H1 (cell line): Measurements from ENCODE around the gene CDC45. TPM values are rescaled to one million over a fixed set of nuclear protein-coding genes. Genes with fewer than 3 reads are reported as not detected.

Experiments
- CTCF ChIA-PET: fragments of 300-600 bp; sonication (Branson Sonifier 250); formaldehyde crosslinking; loops from one replicate; lab custom pipeline; 2021; ENCODE audit not compliant: partially characterized antibody; lab: Charles Lee
- POLR2A ChIA-PET: fragments of 300-600 bp; sonication (Branson Sonifier 250); formaldehyde crosslinking; loops from one replicate; lab custom pipeline; 2021; ENCODE audit warnings: inconsistent platforms; ENCODE audit not compliant: partially characterized antibody; lab: Charles Lee
- DNase-seq, 2 experiments: peaks; one replicate each; pipeline versions ENCODE4 v3.0.0 to v3.0.0-alpha.2; 2010 to 2022; ENCODE audit warnings: low spot score in 2 of 2, low read depth in 1 of 2, mixed read lengths in 1 of 2
- FAIRE-seq: peaks from 2 replicates; lab custom pipeline; 2011; peaks lifted over from hg19 to GRCh38; lab: Jason Lieb, UNC
- H2AFZ ChIP-seq: 2 replicates; pipeline ENCODE4 v1.8.1; 2012; ENCODE audit warnings: low read length, inconsistent platforms
- H2AK5ac ChIP-seq: 2 replicates; pipeline ENCODE4 v1.6.1; 2013; ENCODE audit warnings: low read depth, low read length
- H2BK120ac ChIP-seq: replicated peaks from 2 replicates; pipeline ENCODE3; 2013; ENCODE audit warnings: low read depth, low read length, inconsistent platforms
- H2BK12ac ChIP-seq: 2 replicates; pipeline ENCODE4 v1.6.1; 2013; ENCODE audit warnings: low read depth, low read length
- H2BK15ac ChIP-seq: 2 replicates; pipeline ENCODE4 v1.6.1; 2013; ENCODE audit warnings: low read length
- H2BK20ac ChIP-seq: 2 replicates; pipeline ENCODE4 v1.6.1; 2013; ENCODE audit warnings: low read length
- H2BK5ac ChIP-seq: 2 replicates; pipeline ENCODE4 v1.6.1; 2013; ENCODE audit warnings: low read depth, low read length
- H3K14ac ChIP-seq: 2 replicates; pipeline ENCODE4 v1.6.1; 2013; ENCODE audit warnings: inconsistent platforms; ENCODE audit not compliant: insufficient read length
- H3K18ac ChIP-seq: 2 replicates; pipeline ENCODE4 v1.6.1; 2013; ENCODE audit warnings: low read length; ENCODE audit errors: extremely low read depth
- H3K23ac ChIP-seq: 2 replicates; pipeline ENCODE4 v1.6.1; 2013; ENCODE audit warnings: inconsistent platforms; ENCODE audit not compliant: insufficient read length
- H3K23me2 ChIP-seq: 2 replicates; pipeline ENCODE4 v1.6.1; 2013; ENCODE audit warnings: low read depth, low read length
- H3K27ac ChIP-seq: 2 replicates; pipeline ENCODE4 v1.6.1; 2011; ENCODE audit warnings: low read depth, low read length, inconsistent platforms
- H3K27me3 ChIP-seq, 4 experiments: replicated peaks in 1 of 4; 1 replicate in 1 of 4; 2 replicates in 3 of 4; pipeline versions ENCODE4 v1.6.1 to v1.8.1; 2011 to 2013; ENCODE audit warnings: low read length in 3 of 4, mild to moderate bottlenecking in 3 of 4, inconsistent platforms in 2 of 4, mixed read lengths in 2 of 4, moderate library complexity in 1 of 4; ENCODE audit not compliant: control insufficient read depth in 3 of 4, insufficient read depth in 3 of 4; ENCODE audit errors: extremely low read depth in 1 of 4
- H3K36me3 ChIP-seq, 4 experiments: 2 replicates each; pipeline versions ENCODE4 v1.6.1 to v1.8.1; 2011 to 2013; ENCODE audit warnings: mild to moderate bottlenecking in 4 of 4, low read length in 3 of 4, moderate library complexity in 2 of 4, control low read depth in 1 of 4, inconsistent platforms in 1 of 4; ENCODE audit not compliant: insufficient read depth in 4 of 4, control insufficient read depth in 2 of 4
- H3K4ac ChIP-seq: replicated peaks from 2 replicates; pipeline ENCODE3; 2013; ENCODE audit warnings: low read length, low read depth, mixed read lengths, inconsistent platforms; ENCODE audit not compliant: insufficient read length
- H3K4me1 ChIP-seq, 4 experiments: replicated peaks in 1 of 4; 1 replicate in 1 of 4; 2 replicates in 3 of 4; pipeline versions ENCODE4 v1.6.1 to v1.8.1; 2011 to 2013; ENCODE audit warnings: low read length in 3 of 4, inconsistent platforms in 2 of 4, mixed read lengths in 1 of 4; ENCODE audit not compliant: insufficient read depth in 4 of 4, control insufficient read depth in 3 of 4
- H3K4me2 ChIP-seq, 2 experiments: 2 replicates each; pipeline versions ENCODE4 v1.6.1 to v1.8.1; 2011 to 2013; ENCODE audit warnings: low read depth in 2 of 2, low read length in 2 of 2, control low read depth in 1 of 2, inconsistent platforms in 1 of 2, mild to moderate bottlenecking in 1 of 2; ENCODE audit not compliant: insufficient read depth in 1 of 2
- H3K4me3 ChIP-seq, 4 experiments: fragments of 200-600, 300-600 bp in 1 of 4; sonication (generic), shearing (Covaris generic), sonication (Bioruptor Twin) in 1 of 4; 2 replicates each; pipeline versions ENCODE4 v1.5.1 to v1.8.1; 2011 to 2016; ENCODE audit warnings: low read length in 4 of 4, low read depth in 3 of 4, control low read depth in 2 of 4, inconsistent platforms in 2 of 4, mild to moderate bottlenecking in 2 of 4, mixed read lengths in 1 of 4, moderate library complexity in 1 of 4; ENCODE audit not compliant: insufficient read depth in 2 of 4; ENCODE audit errors: extremely low read depth in 1 of 4
- H3K56ac ChIP-seq: replicated peaks from 2 replicates; pipeline ENCODE3; 2013; ENCODE audit warnings: low read depth, mild to moderate bottlenecking, mixed read lengths, low read length, inconsistent platforms; ENCODE audit not compliant: insufficient read length
- H3K79me1 ChIP-seq: 2 replicates; pipeline ENCODE4 v1.6.1; 2013; ENCODE audit warnings: low read depth, low read length, control low read depth
- H3K79me2 ChIP-seq, 2 experiments: 2 replicates each; pipeline versions ENCODE4 v1.6.1 to v1.8.1; 2012 to 2013; ENCODE audit warnings: low read length in 2 of 2, mild to moderate bottlenecking in 2 of 2, inconsistent platforms in 1 of 2; ENCODE audit not compliant: insufficient read depth in 2 of 2, control insufficient read depth in 1 of 2
- H3K9ac ChIP-seq, 4 experiments: replicated peaks in 1 of 4; 1 replicate in 1 of 4; 2 replicates in 3 of 4; pipeline versions ENCODE4 v1.6.1 to v1.8.1; 2011 to 2013; ENCODE audit warnings: low read depth in 3 of 4, low read length in 3 of 4, control low read depth in 2 of 4, mild to moderate bottlenecking in 2 of 4, moderate library complexity in 2 of 4, inconsistent platforms in 1 of 4; ENCODE audit errors: extremely low read depth in 1 of 4
- H3K9me3 ChIP-seq, 2 experiments: 2 replicates each; pipeline versions ENCODE4 v1.6.1 to v1.8.1; 2012 to 2013; ENCODE audit warnings: mild to moderate bottlenecking in 2 of 2, moderate library complexity in 2 of 2, control low read depth in 1 of 2, inconsistent platforms in 1 of 2, low read depth in 1 of 2, low read length in 1 of 2, mixed read lengths in 1 of 2; ENCODE audit not compliant: insufficient read depth in 2 of 2
- H4K20me1 ChIP-seq, 2 experiments: replicated peaks in 1 of 2; 2 replicates each; pipeline versions ENCODE3 to v1.8.1; 2011 to 2013; ENCODE audit warnings: inconsistent platforms in 2 of 2, low read length in 2 of 2, mild to moderate bottlenecking in 1 of 2; ENCODE audit not compliant: insufficient read depth in 2 of 2, control insufficient read depth in 1 of 2
- H4K5ac ChIP-seq: 2 replicates; pipeline ENCODE4 v1.6.1; 2013; ENCODE audit warnings: low read length, low read depth, mixed read lengths, inconsistent platforms; ENCODE audit not compliant: insufficient read length
- H4K8ac ChIP-seq: 2 replicates; pipeline ENCODE4 v1.8.0; 2013; ENCODE audit warnings: mild to moderate bottlenecking, moderate library complexity, low read length, inconsistent platforms; ENCODE audit not compliant: insufficient read depth; ENCODE audit errors: extremely low read depth
- H4K91ac ChIP-seq: replicated peaks from 2 replicates; pipeline ENCODE3; 2013; ENCODE audit warnings: low read length, mixed read lengths, inconsistent platforms; ENCODE audit not compliant: insufficient read length
- NRF1 ChIP-seq: IDR thresholded peaks from 2 replicates; pipeline ENCODE4 v1.6.1; 2011; ENCODE audit warnings: mild to moderate bottlenecking, low read depth, low read length, improper control_type of control experiment
- WGBS, 2 experiments: shearing (Covaris generic) in 1 of 2; methylation state at CpG; one replicate each; pipeline versions ENCODE4 v1.1.6 to v1.1.7; 2013 to 2015; ENCODE audit warnings: low lambda C conversion rate in 2 of 2, mixed read lengths in 2 of 2, inconsistent platforms in 1 of 2, low coverage in 1 of 2, missing lambda C conversion rate in 1 of 2; ENCODE audit not compliant: insufficient replicate concordance in 2 of 2, insufficient coverage in 1 of 2, insufficient read length in 1 of 2; ENCODE audit errors: extremely low coverage in 1 of 2, missing lambda C conversion rate in 1 of 2; 5-methylcytosine and 5-hydroxymethylcytosine counted together
- polyA plus RNA-seq, 7 experiments: library from polyadenylated mRNA; depleted of rRNA in 3 of 7; stranded (reverse) in 5 of 7; unstranded in 2 of 7; fragments of >200 nt in 5 of 7; fragments of 200-250 nt in 2 of 7; gene quantifications; 1 replicate in 5 of 7; 2 replicates in 1 of 7; 4 replicates in 1 of 7; pipeline versions ENCODE4 v1.2.1 to v1.2.3, GENCODE V29; 2011 to 2013; ENCODE audit warnings: missing spikeins in 2 of 7, mixed read lengths in 2 of 7
- total RNA-seq: library from RNA; stranded (reverse); fragmentation: NEBNext Ultra II Directional; extraction: Animal tissue kit (Norgen Biotek cat#: 25700); gene quantifications from 2 replicates; pipeline ENCODE4 v1.2.1, GENCODE V29; 2021

The CDC45 gene
- total and polyA plus RNA-seq, 2 of the 8 experiments (the other 6 are each of a cell fraction or from before 2014, with no cell fraction given) = 31.9 to 37.7 TPM

GRCh38 chr22:19520007-19520406 is 40.3 kb downstream of the CDC45 start:
- Histone ChIP-seq H4K5ac (no peak overlapping the region), H3K79me1 (no peaks in the 10 kb centered on the region), H2BK15ac (no peak overlapping the region), H3K79me2 (no peaks in the 10 kb centered on the region), H2BK120ac (no peak overlapping the region), H3K14ac (no peak overlapping the region), H2BK20ac (no peak overlapping the region), H3K4ac (no peak overlapping the region), H3K4me2 (no peak overlapping the region)
- FAIRE-seq (no peak), DNase-seq (no peak)
- WGBS, 2 experiments = 86% methylated on average over 5 of the region's 6 CpGs; no CpG with 5 or more reads in 1 of the 2 experiments
- POLR2A ChIA-PET = no interaction called here
- TF ChIP-seq NRF1 = no peak
- TF ChIP-seq, all 59 proteins: peak for 0
- H3K9ac ChIP-seq = no peak overlapping the region
- no peak overlapping the region for H2AFZ ChIP-seq
- no peak overlapping the region for H2AK5ac ChIP-seq
- peaks cover 0 to 18% of the 10 kb centered on the region in 2 experiments for H4K20me1 ChIP-seq
- H3K56ac ChIP-seq = no peak overlapping the region
- H3K18ac ChIP-seq = no peak overlapping the region
- no peak overlapping the region for H4K8ac ChIP-seq
- H3K9me3 ChIP-seq = no peaks in the 10 kb centered on the region
- H4K91ac ChIP-seq = no peak overlapping the region
- CTCF ChIA-PET = no interaction called here
- peaks cover 0 to 15% (median 13%) of the 10 kb centered on the region in 4 experiments; a peak in 6 of 7 replicates for H3K4me1 ChIP-seq
- H3K27ac ChIP-seq = no peak overlapping the region
- H2BK5ac ChIP-seq = no peak overlapping the region
- H3K23ac ChIP-seq = no peak overlapping the region
- H3K27me3 ChIP-seq = peaks cover 0 to 32% (median 25%) of the 10 kb centered on the region in 4 experiments; a peak in 6 of 7 replicates
- peaks cover 2 to 12% (median 3%) of the 10 kb centered on the region in 4 experiments; a peak in 5 of 8 replicates for H3K36me3 ChIP-seq
- H3K23me2 ChIP-seq = peaks cover 16% of the 10 kb centered on the region; the same call in 1 of the 2 replicates
- H3K4me3 ChIP-seq = no peak overlapping the region
- no peak overlapping the region for H2BK12ac ChIP-seq
